ENCODE measurements around the gene SELPLG.

GRCh38 chr12:108649669-108650068 is 16.0 kb upstream of the SELPLG start:
- TF ChIP-seq CTCF (IDR thresholded peaks at IDR 0.05; ENCODE audit: insufficient read depth, low read depth, low read length) (no peak), EZH2 (IDR thresholded peaks at IDR 0.05; ENCODE audit: insufficient read depth, low read length) (no peak)

Measured in astrocyte (in vitro differentiated cells and primary cell).